ENCODE data around the gene ABCC1. TPM values are rescaled to one million over a fixed set of nuclear protein-coding genes. Genes with fewer than 3 reads are reported as not detected.

ABCC1 gene
- total and polyA plus RNA-seq, 2 donors (not counting 1 experiment from before 2014, with no cell fraction given), result 54.1 to 178 TPM

- no peak for DNase-seq (ENCODE audit: low read depth in 2 of 2)
- Histone ChIP-seq H3K4me2 (ENCODE audit: extremely low read depth, insufficient read depth, low read length) (no peak overlapping the region), H3K4me3 (replicated peaks in 1 of 4; ENCODE audit: control extremely low read depth in 1 of 4, insufficient read depth in 1 of 4, low read depth in 3 of 4, low read length in 4 of 4) (no peak overlapping the region), H3K36me3 (ENCODE audit: control insufficient read depth, insufficient read depth, low read length) (peaks cover 33% of the 10 kb centered on the region), H3K79me2 (ENCODE audit: control insufficient read depth, insufficient read depth, low read length) (peaks cover 3% of the 10 kb centered on the region), H3K9ac (ENCODE audit: insufficient read depth, low read length) (no peak overlapping the region), H3K27me3 (ENCODE audit: control insufficient read depth, insufficient read depth, low read length) (no peaks in the 10 kb centered on the region), H3K9me3 (ENCODE audit: control insufficient read depth, insufficient read depth, low read depth, low read length) (no peaks in the 10 kb centered on the region), H2AFZ (ENCODE audit: low read length) (no peak overlapping the region), H3K27ac (ENCODE audit: insufficient read depth, low read length) (no peak overlapping the region), H3K4me1 (ENCODE audit: control insufficient read depth, extremely low read depth, insufficient read depth, low read length) (no peaks in the 10 kb centered on the region), H4K20me1 (ENCODE audit: control insufficient read depth, extremely low read depth, insufficient read depth, low read length) (no peaks in the 10 kb centered on the region)
- TF ChIP-seq EZH2 (IDR thresholded peaks at IDR 0.05; ENCODE audit: low read length, missing control alignments) (no peak), CTCF (conservative IDR thresholded peaks at IDR 0.05 in 1 of 2, IDR thresholded peaks at IDR 0.05 in 1 of 2; ENCODE audit: low read depth in 1 of 2, low read length in 2 of 2) (no peak)
These were observed 96.5 kb downstream of the ABCC1 start for GRCh38 chr16:16045879-16046278.

GRCh38 chr16:16047761-16048160, 98.3 kb downstream of the ABCC1 start:
- Histone ChIP-seq H3K9me3 (ENCODE audit: control insufficient read depth, insufficient read depth, low read depth, low read length) (no peaks in the 10 kb centered on the region), H4K20me1 (ENCODE audit: control insufficient read depth, extremely low read depth, insufficient read depth, low read length) (no peaks in the 10 kb centered on the region), H3K4me1 (ENCODE audit: control insufficient read depth, extremely low read depth, insufficient read depth, low read length) (no peaks in the 10 kb centered on the region), H3K79me2 (ENCODE audit: control insufficient read depth, insufficient read depth, low read length) (peaks cover 3% of the 10 kb centered on the region), H3K4me3 (replicated peaks in 1 of 4; ENCODE audit: control extremely low read depth in 1 of 4, insufficient read depth in 1 of 4, low read depth in 3 of 4, low read length in 4 of 4) (no peak overlapping the region), H3K27me3 (ENCODE audit: control insufficient read depth, insufficient read depth, low read length) (no peaks in the 10 kb centered on the region), H2AFZ (ENCODE audit: low read length) (no peak overlapping the region), H3K4me2 (ENCODE audit: extremely low read depth, insufficient read depth, low read length) (no peak overlapping the region), H3K9ac (ENCODE audit: insufficient read depth, low read length) (no peak overlapping the region), H3K36me3 (ENCODE audit: control insufficient read depth, insufficient read depth, low read length) (peaks cover 39% of the 10 kb centered on the region), H3K27ac (ENCODE audit: insufficient read depth, low read length) (no peak overlapping the region)
- TF ChIP-seq CTCF (conservative IDR thresholded peaks at IDR 0.05 in 1 of 2, IDR thresholded peaks at IDR 0.05 in 1 of 2; ENCODE audit: low read depth in 1 of 2, low read length in 2 of 2) (no peak), EZH2 (IDR thresholded peaks at IDR 0.05; ENCODE audit: low read length, missing control alignments) (no peak)
- no peak for DNase-seq (ENCODE audit: low read depth in 2 of 2)

DNA sequence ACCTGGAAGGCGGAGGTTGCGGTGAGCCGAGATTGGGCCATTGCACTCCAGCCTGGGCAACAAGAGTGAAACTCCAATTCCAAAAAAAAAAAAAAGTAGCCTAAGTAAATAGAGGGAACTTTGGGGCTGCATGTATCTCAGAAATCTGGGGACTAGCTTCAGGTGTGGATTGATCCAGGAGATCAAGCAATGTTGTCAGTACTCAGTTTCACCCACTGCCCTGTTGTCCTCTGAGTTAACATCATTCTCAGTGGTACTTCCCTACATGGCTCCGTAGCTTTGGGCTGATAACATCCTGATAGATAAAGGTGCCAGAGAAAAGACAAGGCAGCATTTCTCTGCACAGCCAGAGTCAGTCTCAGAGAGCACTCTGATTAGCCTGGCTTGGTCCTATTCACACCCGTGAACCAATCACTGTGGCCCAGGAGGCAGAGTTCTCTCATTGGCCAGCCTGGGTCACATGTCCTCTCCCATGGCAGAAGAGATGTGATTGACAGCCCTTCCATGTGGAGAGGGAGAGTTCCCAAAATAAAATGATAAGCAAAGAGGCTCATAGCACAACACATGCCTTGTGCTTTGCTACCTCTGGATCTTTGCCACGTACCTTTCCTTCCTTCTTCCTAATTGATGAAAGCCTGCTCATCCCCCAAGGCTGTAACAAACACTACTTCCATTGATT, 99.6 kb downstream of the ABCC1 start:
- H3K9ac ChIP-seq (ENCODE audit: insufficient read depth, low read length), result no peak overlapping the region
- H3K79me2 ChIP-seq (ENCODE audit: control insufficient read depth, insufficient read depth, low read length), result peaks cover 3% of the 10 kb centered on the region
- no peak overlapping the region for H3K4me2 ChIP-seq (ENCODE audit: extremely low read depth, insufficient read depth, low read length)
- no peak overlapping the region for H3K27ac ChIP-seq (ENCODE audit: insufficient read depth, low read length)
- no peak overlapping the region for H2AFZ ChIP-seq (ENCODE audit: low read length)
- DNase-seq (ENCODE audit: low read depth in 2 of 2), result no peak
- no peaks in the 10 kb centered on the region for H3K9me3 ChIP-seq (ENCODE audit: control insufficient read depth, insufficient read depth, low read depth, low read length)
- no peaks in the 10 kb centered on the region for H3K4me1 ChIP-seq (ENCODE audit: control insufficient read depth, extremely low read depth, insufficient read depth, low read length)
- no peaks in the 10 kb centered on the region for H3K27me3 ChIP-seq (ENCODE audit: control insufficient read depth, insufficient read depth, low read length)
- H3K36me3 ChIP-seq (ENCODE audit: control insufficient read depth, insufficient read depth, low read length), result peaks cover 39% of the 10 kb centered on the region
- H3K4me3 ChIP-seq (replicated peaks in 1 of 4; ENCODE audit: control extremely low read depth in 1 of 4, insufficient read depth in 1 of 4, low read depth in 3 of 4, low read length in 4 of 4), result no peak overlapping the region
- no peak for TF ChIP-seq EZH2 (IDR thresholded peaks at IDR 0.05; ENCODE audit: low read length, missing control alignments)
- TF ChIP-seq CTCF (conservative IDR thresholded peaks at IDR 0.05 in 1 of 2, IDR thresholded peaks at IDR 0.05 in 1 of 2; ENCODE audit: low read depth in 1 of 2, low read length in 2 of 2), result no peak
- no peaks in the 10 kb centered on the region for H4K20me1 ChIP-seq (ENCODE audit: control insufficient read depth, extremely low read depth, insufficient read depth, low read length)
